ENCODE data around the gene KCNH5.

Gene KCNH5

GRCh38 chr14:62994096-62994495 lies 51.2 kb downstream of the KCNH5 start:
- DNase-seq: no peak

GRCh38 chr14:62988967-62989366 lies 56.3 kb downstream of the KCNH5 start:
- no peak for DNase-seq

- DNase-seq: no peak
These were observed 61.4 kb downstream of the KCNH5 start for GRCh38 chr14:62983821-62984220.

- no peak for DNase-seq
These were observed 64.6 kb downstream of the KCNH5 start for GRCh38 chr14:62980693-62981092.

GRCh38 chr14:62957562-62957961 lies 87.7 kb downstream of the KCNH5 start:
- DNase-seq: no peak

GRCh38 chr14:62956413-62956812 lies 88.8 kb downstream of the KCNH5 start:
- DNase-seq: no peak

GRCh38 chr14:62954165-62954564 lies 91.1 kb downstream of the KCNH5 start:
- DNase-seq: no peak

- no peak for DNase-seq
These were observed 93.0 kb downstream of the KCNH5 start for GRCh38 chr14:62952226-62952625.

- no peak for DNase-seq
These were observed 98.0 kb downstream of the KCNH5 start for GRCh38 chr14:62947301-62947700.

GRCh38 chr14:62946221-62946620 lies 99.0 kb downstream of the KCNH5 start:
- DNase-seq: no peak

- no peak for DNase-seq
These were observed 102.1 kb downstream of the KCNH5 start for GRCh38 chr14:62943202-62943601.

- no peak for DNase-seq
These were observed 105.3 kb downstream of the KCNH5 start for GRCh38 chr14:62939970-62940369.

GRCh38 chr14:62938778-62939177 lies 106.5 kb downstream of the KCNH5 start:
- no peak for DNase-seq

- no peak for DNase-seq
These were observed 110.8 kb downstream of the KCNH5 start for GRCh38 chr14:62934439-62934838.

- DNase-seq: no peak
These were observed 123.8 kb downstream of the KCNH5 start for GRCh38 chr14:62921466-62921865.

- DNase-seq: no peak
These were observed 128.7 kb downstream of the KCNH5 start for GRCh38 chr14:62916551-62916950.

GRCh38 chr14:62914873-62915272 lies 130.4 kb downstream of the KCNH5 start:
- no peak for DNase-seq

GRCh38 chr14:62914025-62914424 lies 131.2 kb downstream of the KCNH5 start:
- no peak for DNase-seq

GRCh38 chr14:62908506-62908905 lies 136.8 kb downstream of the KCNH5 start:
- DNase-seq: no peak

GRCh38 chr14:62905566-62905965 lies 139.7 kb downstream of the KCNH5 start:
- no peak for DNase-seq

- DNase-seq: no peak
These were observed 147.5 kb downstream of the KCNH5 start for GRCh38 chr14:62897771-62898170.

- DNase-seq: no peak
These were observed 148.3 kb downstream of the KCNH5 start for GRCh38 chr14:62896932-62897456.

GRCh38 chr14:62894736-62895135 lies 150.5 kb downstream of the KCNH5 start:
- no peak for DNase-seq

- DNase-seq: no peak
These were observed 155.9 kb downstream of the KCNH5 start for GRCh38 chr14:62889364-62889763.

GRCh38 chr14:62886461-62886860 lies 158.8 kb downstream of the KCNH5 start:
- DNase-seq: no peak

GRCh38 chr14:62885451-62885850 lies 159.8 kb downstream of the KCNH5 start:
- DNase-seq: no peak

All from T-helper 9 cell (primary cell).